ENCODE results near the gene VWA1. TPM values are rescaled to one million over a fixed set of nuclear protein-coding genes. Genes with fewer than 3 reads are reported as not detected.
A peak's percentile ranks its signal among the peaks of the same experiment; 100 is the strongest.

VWA1 gene
- total and polyA plus RNA-seq, 4 donors = 18.3 to 81.3 (median 32.2) TPM

DNA sequence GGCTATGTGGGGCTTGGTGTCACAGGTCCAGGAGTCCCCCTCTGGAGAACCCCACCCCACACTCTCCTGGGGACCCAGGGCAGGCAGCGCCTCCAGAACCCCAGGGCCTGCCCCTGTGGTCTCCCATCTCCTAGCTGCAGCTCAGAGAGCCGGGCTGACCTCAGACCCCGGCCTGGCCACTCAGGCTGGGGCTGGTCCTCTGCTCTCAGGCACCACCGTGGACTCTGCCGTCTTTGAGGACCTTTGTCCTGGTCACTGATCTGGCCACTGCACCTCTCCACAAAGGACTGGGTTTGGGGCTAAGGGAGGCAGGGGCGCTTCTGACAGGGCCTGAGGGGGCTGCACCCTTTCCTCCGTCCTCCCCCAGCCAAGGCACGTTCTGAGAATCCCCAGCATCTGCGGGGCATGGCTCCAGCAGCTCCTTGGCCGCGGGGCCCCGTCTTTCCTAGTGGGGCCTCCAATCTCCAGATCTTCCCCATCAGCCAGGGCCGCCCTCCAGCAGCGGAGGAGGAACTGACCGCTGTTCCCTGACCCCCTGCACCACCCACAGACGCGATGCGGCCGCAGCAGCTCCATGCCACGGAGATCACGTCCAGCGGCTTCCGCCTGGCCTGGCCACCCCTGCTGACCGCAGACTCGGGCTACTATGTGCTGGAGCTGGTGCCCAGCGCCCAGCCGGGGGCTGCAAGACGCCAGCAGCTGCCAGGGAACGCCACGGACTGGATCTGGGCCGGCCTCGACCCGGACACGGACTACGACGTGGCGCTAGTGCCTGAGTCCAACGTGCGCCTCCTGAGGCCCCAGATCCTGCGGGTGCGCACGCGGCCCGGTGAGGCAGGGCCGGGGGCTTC is 3.3 kb downstream of the VWA1 start:
- DNase-seq (ENCODE audit: low spot score) = no peak
- peaks cover 31 to 66% (median 51%) of the 10 kb centered on the region in 4 donors for H3K4me1 ChIP-seq (ENCODE audit: control insufficient read depth in 4 of 4, insufficient read depth in 4 of 4, low read length in 3 of 4)
- peak; percentile 73 to 77 for TF ChIP-seq HNF4A (conservative IDR thresholded peaks at IDR 0.05)
- TF ChIP-seq NR2F2 (IDR thresholded peaks at IDR 0.05) = no peak
- TF ChIP-seq, protein P1, sequence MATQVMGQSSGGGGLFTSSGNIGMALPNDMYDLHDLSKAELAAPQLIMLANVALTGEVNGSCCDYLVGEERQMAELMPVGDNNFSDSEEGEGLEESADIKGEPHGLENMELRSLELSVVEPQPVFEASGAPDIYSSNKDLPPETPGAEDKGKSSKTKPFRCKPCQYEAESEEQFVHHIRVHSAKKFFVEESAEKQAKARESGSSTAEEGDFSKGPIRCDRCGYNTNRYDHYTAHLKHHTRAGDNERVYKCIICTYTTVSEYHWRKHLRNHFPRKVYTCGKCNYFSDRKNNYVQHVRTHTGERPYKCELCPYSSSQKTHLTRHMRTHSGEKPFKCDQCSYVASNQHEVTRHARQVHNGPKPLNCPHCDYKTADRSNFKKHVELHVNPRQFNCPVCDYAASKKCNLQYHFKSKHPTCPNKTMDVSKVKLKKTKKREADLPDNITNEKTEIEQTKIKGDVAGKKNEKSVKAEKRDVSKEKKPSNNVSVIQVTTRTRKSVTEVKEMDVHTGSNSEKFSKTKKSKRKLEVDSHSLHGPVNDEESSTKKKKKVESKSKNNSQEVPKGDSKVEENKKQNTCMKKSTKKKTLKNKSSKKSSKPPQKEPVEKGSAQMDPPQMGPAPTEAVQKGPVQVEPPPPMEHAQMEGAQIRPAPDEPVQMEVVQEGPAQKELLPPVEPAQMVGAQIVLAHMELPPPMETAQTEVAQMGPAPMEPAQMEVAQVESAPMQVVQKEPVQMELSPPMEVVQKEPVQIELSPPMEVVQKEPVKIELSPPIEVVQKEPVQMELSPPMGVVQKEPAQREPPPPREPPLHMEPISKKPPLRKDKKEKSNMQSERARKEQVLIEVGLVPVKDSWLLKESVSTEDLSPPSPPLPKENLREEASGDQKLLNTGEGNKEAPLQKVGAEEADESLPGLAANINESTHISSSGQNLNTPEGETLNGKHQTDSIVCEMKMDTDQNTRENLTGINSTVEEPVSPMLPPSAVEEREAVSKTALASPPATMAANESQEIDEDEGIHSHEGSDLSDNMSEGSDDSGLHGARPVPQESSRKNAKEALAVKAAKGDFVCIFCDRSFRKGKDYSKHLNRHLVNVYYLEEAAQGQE (IDR thresholded peaks at IDR 0.05) = no peak
- no peak for TF ChIP-seq RAD21 (IDR thresholded peaks at IDR 0.05)
- no peak for TF ChIP-seq FOXA2 (IDR thresholded peaks at IDR 0.05)
- TF ChIP-seq, protein P2, sequence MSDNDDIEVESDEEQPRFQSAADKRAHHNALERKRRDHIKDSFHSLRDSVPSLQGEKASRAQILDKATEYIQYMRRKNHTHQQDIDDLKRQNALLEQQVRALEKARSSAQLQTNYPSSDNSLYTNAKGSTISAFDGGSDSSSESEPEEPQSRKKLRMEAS (IDR thresholded peaks at IDR 0.05) = no peak
- no peak for TF ChIP-seq EGR1 (IDR thresholded peaks at IDR 0.05; ENCODE audit: low read depth in 2 of 2)
- TF ChIP-seq, protein P3, sequence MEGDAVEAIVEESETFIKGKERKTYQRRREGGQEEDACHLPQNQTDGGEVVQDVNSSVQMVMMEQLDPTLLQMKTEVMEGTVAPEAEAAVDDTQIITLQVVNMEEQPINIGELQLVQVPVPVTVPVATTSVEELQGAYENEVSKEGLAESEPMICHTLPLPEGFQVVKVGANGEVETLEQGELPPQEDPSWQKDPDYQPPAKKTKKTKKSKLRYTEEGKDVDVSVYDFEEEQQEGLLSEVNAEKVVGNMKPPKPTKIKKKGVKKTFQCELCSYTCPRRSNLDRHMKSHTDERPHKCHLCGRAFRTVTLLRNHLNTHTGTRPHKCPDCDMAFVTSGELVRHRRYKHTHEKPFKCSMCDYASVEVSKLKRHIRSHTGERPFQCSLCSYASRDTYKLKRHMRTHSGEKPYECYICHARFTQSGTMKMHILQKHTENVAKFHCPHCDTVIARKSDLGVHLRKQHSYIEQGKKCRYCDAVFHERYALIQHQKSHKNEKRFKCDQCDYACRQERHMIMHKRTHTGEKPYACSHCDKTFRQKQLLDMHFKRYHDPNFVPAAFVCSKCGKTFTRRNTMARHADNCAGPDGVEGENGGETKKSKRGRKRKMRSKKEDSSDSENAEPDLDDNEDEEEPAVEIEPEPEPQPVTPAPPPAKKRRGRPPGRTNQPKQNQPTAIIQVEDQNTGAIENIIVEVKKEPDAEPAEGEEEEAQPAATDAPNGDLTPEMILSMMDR (IDR thresholded peaks at IDR 0.05; ENCODE audit: low read depth, low read length, missing input control) = no peak
- TF ChIP-seq RXRA (IDR thresholded peaks at IDR 0.05) = peak in 1 of 2 donors; percentile 22
- TF ChIP-seq GABPA (IDR thresholded peaks at IDR 0.05 in 1 of 2, conservative IDR thresholded peaks at IDR 0.05 in 1 of 2) = no peak
- TF ChIP-seq, protein P4, sequence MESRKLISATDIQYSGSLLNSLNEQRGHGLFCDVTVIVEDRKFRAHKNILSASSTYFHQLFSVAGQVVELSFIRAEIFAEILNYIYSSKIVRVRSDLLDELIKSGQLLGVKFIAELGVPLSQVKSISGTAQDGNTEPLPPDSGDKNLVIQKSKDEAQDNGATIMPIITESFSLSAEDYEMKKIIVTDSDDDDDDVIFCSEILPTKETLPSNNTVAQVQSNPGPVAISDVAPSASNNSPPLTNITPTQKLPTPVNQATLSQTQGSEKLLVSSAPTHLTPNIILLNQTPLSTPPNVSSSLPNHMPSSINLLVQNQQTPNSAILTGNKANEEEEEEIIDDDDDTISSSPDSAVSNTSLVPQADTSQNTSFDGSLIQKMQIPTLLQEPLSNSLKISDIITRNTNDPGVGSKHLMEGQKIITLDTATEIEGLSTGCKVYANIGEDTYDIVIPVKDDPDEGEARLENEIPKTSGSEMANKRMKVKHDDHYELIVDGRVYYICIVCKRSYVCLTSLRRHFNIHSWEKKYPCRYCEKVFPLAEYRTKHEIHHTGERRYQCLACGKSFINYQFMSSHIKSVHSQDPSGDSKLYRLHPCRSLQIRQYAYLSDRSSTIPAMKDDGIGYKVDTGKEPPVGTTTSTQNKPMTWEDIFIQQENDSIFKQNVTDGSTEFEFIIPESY (IDR thresholded peaks at IDR 0.05) = no peak
- TF ChIP-seq, protein P5, sequence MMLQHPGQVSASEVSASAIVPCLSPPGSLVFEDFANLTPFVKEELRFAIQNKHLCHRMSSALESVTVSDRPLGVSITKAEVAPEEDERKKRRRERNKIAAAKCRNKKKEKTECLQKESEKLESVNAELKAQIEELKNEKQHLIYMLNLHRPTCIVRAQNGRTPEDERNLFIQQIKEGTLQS (IDR thresholded peaks at IDR 0.05) = no peak
- no peak for TF ChIP-seq HNF4G (IDR thresholded peaks at IDR 0.05)
- no peak for TF ChIP-seq SP1 (IDR thresholded peaks at IDR 0.05)
- TF ChIP-seq YY1 (IDR thresholded peaks at IDR 0.05) = no peak
- no peak for TF ChIP-seq TAF1 (conservative IDR thresholded peaks at IDR 0.05)
- TF ChIP-seq FOXA1 (IDR thresholded peaks at IDR 0.05) = no peak
- peak overlapping the region in 2 of 3 donors; percentile 75 to 82 for H3K4me3 ChIP-seq (ENCODE audit: low read depth in 1 of 3, low read length in 3 of 3)
- peak overlapping the region; percentile 38 to 62 for H3K27ac ChIP-seq (ENCODE audit: low read depth in 1 of 2, low read length in 2 of 2)
- peaks cover 0 to 3% (median 0%) of the 10 kb centered on the region in 4 donors for H3K36me3 ChIP-seq (ENCODE audit: control insufficient read depth in 4 of 4, insufficient read depth in 3 of 4, low read depth in 1 of 4, low read length in 3 of 4)
- no peak overlapping the region for H3K9ac ChIP-seq (ENCODE audit: low read depth in 1 of 2, low read length in 2 of 2)
- WGBS = 77% methylated on average over 45 of the region's 45 CpGs
- no peaks in the 10 kb centered on the region for H3K9me3 ChIP-seq (ENCODE audit: control insufficient read depth in 4 of 4, low read length in 3 of 4)
- H3K27me3 ChIP-seq (ENCODE audit: control insufficient read depth in 4 of 4, insufficient read depth in 4 of 4, low read length in 3 of 4) = no peaks in the 10 kb centered on the region

Measured in liver (tissue), 9 donors.